WERI-Rb-1 (cell line): ENCODE data around the gene FAM32A.
"Not testable (repeated sequence)": the region's sequence is repeated elsewhere in the genome, so short reads cannot be mapped to it uniquely, and the experiment has no call there.

Experiments used
- DNase-seq: peaks from one replicate; pipeline ENCODE4 v3.0.0-alpha.2; 2020
- H3K27ac ChIP-seq: fragments of 250-450 bp; sonication (Bioruptor Pico); 2 replicates; pipeline ENCODE4 v1.5.1; 2020; ENCODE audit warnings: mild to moderate bottlenecking, moderate library complexity
- H3K27me3 ChIP-seq: fragments of 250-450 bp; sonication (Bioruptor Pico); 2 replicates; pipeline ENCODE4 v1.5.1; 2021; ENCODE audit warnings: mild to moderate bottlenecking, low read depth, moderate library complexity; ENCODE audit not compliant: insufficient read depth, severe bottlenecking
- H3K36me3 ChIP-seq: fragments of 250-450 bp; sonication (Bioruptor Pico); 2 replicates; pipeline ENCODE4 v1.5.1; 2020; ENCODE audit warnings: mild to moderate bottlenecking, moderate library complexity
- H3K4me3 ChIP-seq: 2 replicates; pipeline ENCODE4 v1.5.1; 2011; ENCODE audit warnings: low read depth, mild to moderate bottlenecking, control low read depth, low read length
- H3K9me3 ChIP-seq: fragments of 250-450 bp; sonication (Bioruptor Pico); 2 replicates; pipeline ENCODE4 v1.5.1; 2021; ENCODE audit warnings: mild to moderate bottlenecking, moderate library complexity; ENCODE audit not compliant: severe bottlenecking
- CTCF ChIP-seq: IDR thresholded peaks from 2 replicates; pipeline ENCODE4 v1.5.1; 2011; ENCODE audit warnings: low read depth, mild to moderate bottlenecking, control low read depth, inconsistent platforms, low read length

FAM32A gene

GRCh38 chr19:16167055-16167454, 18.2 kb upstream of the FAM32A start:
- no peak for DNase-seq
- Histone ChIP-seq H3K9me3 (peaks cover 4% of the 10 kb centered on the region), H3K27ac (no peak overlapping the region), H3K36me3 (no peaks in the 10 kb centered on the region), H3K27me3 (peaks cover 14% of the 10 kb centered on the region), H3K4me3 (no peak overlapping the region)
- no peak for TF ChIP-seq CTCF

GRCh38 chr19:16168465-16169081, 16.6 kb upstream of the FAM32A start:
- no peak for DNase-seq
- H3K36me3 ChIP-seq = no peaks in the 10 kb centered on the region
- H3K4me3 ChIP-seq = no peak overlapping the region
- H3K9me3 ChIP-seq = peaks cover 4% of the 10 kb centered on the region
- H3K27me3 ChIP-seq = peaks cover 18% of the 10 kb centered on the region
- TF ChIP-seq CTCF = no peak
- H3K27ac ChIP-seq = no peak overlapping the region

GRCh38 chr19:16170134-16170533, 15.1 kb upstream of the FAM32A start:
- Histone ChIP-seq H3K4me3 (no peak overlapping the region), H3K27me3 (peaks cover 18% of the 10 kb centered on the region), H3K27ac (no peak overlapping the region), H3K9me3 (peaks cover 4% of the 10 kb centered on the region), H3K36me3 (no peaks in the 10 kb centered on the region)
- DNase-seq = no peak
- no peak for TF ChIP-seq CTCF

GRCh38 chr19:16175954-16176353, 9.3 kb upstream of the FAM32A start:
- TF ChIP-seq CTCF = no peak
- no peak overlapping the region for H3K27ac ChIP-seq
- H3K4me3 ChIP-seq = no peak overlapping the region
- H3K27me3 ChIP-seq = peaks cover 37% of the 10 kb centered on the region
- peaks cover 3% of the 10 kb centered on the region for H3K9me3 ChIP-seq
- no peaks in the 10 kb centered on the region for H3K36me3 ChIP-seq
- no peak for DNase-seq

GRCh38 chr19:16178866-16179265, 6.3 kb upstream of the FAM32A start:
- not testable (repeated sequence) for H3K9me3 ChIP-seq, DNase-seq, H3K36me3 ChIP-seq, H3K27ac ChIP-seq, H3K4me3 ChIP-seq
- H3K27me3 ChIP-seq = peaks cover 32% of the 10 kb centered on the region

DNA sequence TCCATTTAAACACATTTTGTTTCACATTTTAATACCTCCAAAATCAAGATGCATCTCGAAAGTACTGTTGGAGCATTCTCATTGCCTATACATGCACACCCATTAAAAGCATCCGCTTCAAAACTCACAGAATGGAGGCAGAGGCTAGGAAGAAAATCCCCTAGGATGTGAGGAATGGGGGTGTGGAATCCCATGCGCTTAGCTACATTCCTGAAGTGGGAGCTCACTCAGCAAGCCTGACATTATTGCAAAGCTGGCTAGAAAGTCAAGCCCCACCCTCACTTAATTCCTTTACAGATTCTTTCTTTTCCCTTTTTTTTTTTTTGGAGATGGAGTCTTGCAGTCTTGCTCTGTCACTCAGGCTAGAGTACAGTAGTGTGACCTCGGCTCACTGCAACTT, 4.6 kb upstream of the FAM32A start:
- TF ChIP-seq CTCF = no peak
- H3K4me3 ChIP-seq = no peak overlapping the region
- no peaks in the 10 kb centered on the region for H3K36me3 ChIP-seq
- peaks cover 32% of the 10 kb centered on the region for H3K27me3 ChIP-seq
- no peak overlapping the region for H3K27ac ChIP-seq
- DNase-seq = no peak
- H3K9me3 ChIP-seq = peaks cover 1% of the 10 kb centered on the region
